Endothelial cell of umbilical vein (primary cell): ENCODE results near the gene WTAP.

Experiments
- CTCF ChIP-seq, 2 donors: IDR thresholded peaks; 1 replicate in 1 of 2; 2 replicates in 1 of 2; pipeline ENCODE4 v1.5.1; 2011; ENCODE audit warnings: low read length in 2 of 2, mild to moderate bottlenecking in 2 of 2, moderate library complexity in 2 of 2, control low read depth in 1 of 2, inconsistent platforms in 1 of 2, low read depth in 1 of 2; ENCODE audit not compliant: insufficient read depth in 1 of 2; ENCODE audit errors: extremely low read depth in 1 of 2
- EZH2 ChIP-seq: IDR thresholded peaks from 2 replicates; pipeline ENCODE4 v1.6.1; 2012; ENCODE audit warnings: borderline replicate concordance, low read depth, mild to moderate bottlenecking, moderate library complexity, low read length, inconsistent platforms; ENCODE audit not compliant: severe bottlenecking
- POLR2A ChIP-seq: IDR thresholded peaks from 2 replicates; pipeline ENCODE4 v1.6.1; 2012; ENCODE audit warnings: low read depth, mild to moderate bottlenecking, control low read depth, low read length
- POLR2AphosphoS5 ChIP-seq: IDR thresholded peaks from 2 replicates; pipeline ENCODE4 v1.6.1; 2012; ENCODE audit warnings: low read depth, mild to moderate bottlenecking, control low read depth, low read length, moderate library complexity; ENCODE audit not compliant: insufficient read depth

DNA sequence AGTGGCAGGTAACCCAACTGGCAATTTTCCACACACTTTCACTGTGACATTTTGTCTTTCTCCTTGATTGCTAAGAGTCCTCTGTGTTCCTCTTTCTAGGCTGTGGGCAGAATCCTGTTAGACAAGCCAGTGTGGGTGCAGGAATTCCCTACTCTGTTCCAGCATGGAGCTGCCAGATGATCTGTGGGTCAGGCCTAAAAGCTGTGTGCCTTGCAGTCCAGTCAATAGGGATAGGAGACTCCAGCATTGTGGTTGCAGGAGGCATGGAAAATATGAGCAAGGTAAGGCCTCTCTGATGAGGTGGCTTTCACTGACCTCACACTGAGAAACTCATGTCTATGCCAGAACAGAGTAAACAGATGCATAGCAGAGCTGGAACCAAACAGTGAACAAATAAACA, 39.6 kb downstream of the WTAP start:
- TF ChIP-seq CTCF (IDR thresholded peaks at IDR 0.05; ENCODE audit: extremely low read depth in 1 of 2, insufficient read depth in 1 of 2, low read depth in 1 of 2, low read length in 2 of 2) (no peak), POLR2AphosphoS5 (no peak), POLR2A (no peak), EZH2 (no peak)
